ENCODE measurements around the gene TCF19.

The TCF19 gene

DNA sequence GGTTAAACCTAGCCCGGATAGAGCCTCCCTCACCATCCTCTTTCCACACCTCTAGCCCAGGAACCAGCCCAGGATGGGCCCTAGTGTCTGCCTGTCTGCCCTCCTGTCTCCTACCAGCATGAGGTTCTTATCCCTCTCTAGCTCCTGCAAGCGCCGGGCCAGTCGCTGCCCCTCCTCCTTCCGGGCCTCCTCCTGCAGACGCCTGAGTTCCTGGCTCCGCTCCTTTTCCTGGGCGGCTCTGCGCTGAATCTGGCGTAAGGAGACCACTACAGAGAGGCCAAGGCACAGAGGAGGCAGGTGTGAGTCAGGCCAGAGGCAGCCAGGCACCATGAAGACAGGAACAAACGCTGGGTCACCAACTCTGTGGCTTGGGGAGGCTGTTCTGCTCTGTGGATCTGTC, 15.2 kb upstream of the TCF19 start:
- FAIRE-seq (no peak), DNase-seq (ENCODE audit: insufficient read length, low spot score) (no peak)
- no peak for TF ChIP-seq TAF1 (IDR thresholded peaks at IDR 0.05; ENCODE audit: low read depth, low read length)
- TF ChIP-seq POLR2AphosphoS5 (IDR thresholded peaks at IDR 0.05; ENCODE audit: low read depth, low read length) = no peak
- TF ChIP-seq POLR2A (IDR thresholded peaks at IDR 0.05; ENCODE audit: low read depth, low read length) = no peak
- TF ChIP-seq POU2F2 (IDR thresholded peaks at IDR 0.05; ENCODE audit: low read depth, low read length) = no peak
- no peak for TF ChIP-seq SPI1 (IDR thresholded peaks at IDR 0.05; ENCODE audit: low read depth, low read length)
- no peak for TF ChIP-seq PAX5 (IDR thresholded peaks at IDR 0.05; ENCODE audit: insufficient read depth, low read length, severe bottlenecking)

- TF ChIP-seq SPI1 (IDR thresholded peaks at IDR 0.05; ENCODE audit: low read depth, low read length) (no peak), POU2F2 (IDR thresholded peaks at IDR 0.05; ENCODE audit: low read depth, low read length) (no peak), TAF1 (IDR thresholded peaks at IDR 0.05; ENCODE audit: low read depth, low read length) (no peak), POLR2AphosphoS5 (IDR thresholded peaks at IDR 0.05; ENCODE audit: low read depth, low read length) (no peak), POLR2A (IDR thresholded peaks at IDR 0.05; ENCODE audit: low read depth, low read length) (no peak), PAX5 (IDR thresholded peaks at IDR 0.05; ENCODE audit: insufficient read depth, low read length, severe bottlenecking) (no peak)
- DNase-seq (ENCODE audit: insufficient read length, low spot score) (no peak), FAIRE-seq (no peak)
These were observed 14.0 kb upstream of the TCF19 start for GRCh38 chr6:31144296-31144969.

- no peak for DNase-seq (ENCODE audit: insufficient read length, low spot score)
- no peak for FAIRE-seq
- no peak for TF ChIP-seq TAF1 (IDR thresholded peaks at IDR 0.05; ENCODE audit: low read depth, low read length)
- TF ChIP-seq POLR2A (IDR thresholded peaks at IDR 0.05; ENCODE audit: low read depth, low read length) = no peak
- no peak for TF ChIP-seq POLR2AphosphoS5 (IDR thresholded peaks at IDR 0.05; ENCODE audit: low read depth, low read length)
- TF ChIP-seq POU2F2 (IDR thresholded peaks at IDR 0.05; ENCODE audit: low read depth, low read length) = no peak
- TF ChIP-seq PAX5 (IDR thresholded peaks at IDR 0.05; ENCODE audit: insufficient read depth, low read length, severe bottlenecking) = no peak
- TF ChIP-seq SPI1 (IDR thresholded peaks at IDR 0.05; ENCODE audit: low read depth, low read length) = no peak
These were observed 13.4 kb upstream of the TCF19 start for GRCh38 chr6:31144970-31145340.

DNA sequence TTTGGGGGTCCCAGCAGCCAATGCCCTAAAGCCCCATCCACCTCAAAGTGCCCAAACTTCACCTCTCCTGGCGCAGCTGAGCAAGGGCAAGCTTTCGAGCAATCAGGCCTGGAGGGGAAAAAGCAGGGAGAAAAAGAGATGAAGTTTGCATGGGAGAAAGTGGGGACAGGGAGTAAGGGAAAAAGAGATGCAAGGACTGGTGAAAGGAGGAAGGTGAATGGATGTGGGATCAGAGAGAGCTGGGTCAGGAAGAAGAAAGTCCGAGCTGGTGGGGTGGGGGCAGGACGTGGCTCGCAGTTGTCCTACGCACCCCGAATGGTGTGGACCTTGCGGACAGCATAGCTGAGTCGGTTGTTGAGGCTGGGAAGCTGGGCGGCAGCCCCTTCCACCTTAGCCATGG, 13.0 kb upstream of the TCF19 start:
- FAIRE-seq (no peak), DNase-seq (ENCODE audit: insufficient read length, low spot score) (no peak)
- TF ChIP-seq PAX5 (IDR thresholded peaks at IDR 0.05; ENCODE audit: insufficient read depth, low read length, severe bottlenecking) = no peak
- no peak for TF ChIP-seq POLR2A (IDR thresholded peaks at IDR 0.05; ENCODE audit: low read depth, low read length)
- no peak for TF ChIP-seq TAF1 (IDR thresholded peaks at IDR 0.05; ENCODE audit: low read depth, low read length)
- TF ChIP-seq SPI1 (IDR thresholded peaks at IDR 0.05; ENCODE audit: low read depth, low read length) = no peak

DNA sequence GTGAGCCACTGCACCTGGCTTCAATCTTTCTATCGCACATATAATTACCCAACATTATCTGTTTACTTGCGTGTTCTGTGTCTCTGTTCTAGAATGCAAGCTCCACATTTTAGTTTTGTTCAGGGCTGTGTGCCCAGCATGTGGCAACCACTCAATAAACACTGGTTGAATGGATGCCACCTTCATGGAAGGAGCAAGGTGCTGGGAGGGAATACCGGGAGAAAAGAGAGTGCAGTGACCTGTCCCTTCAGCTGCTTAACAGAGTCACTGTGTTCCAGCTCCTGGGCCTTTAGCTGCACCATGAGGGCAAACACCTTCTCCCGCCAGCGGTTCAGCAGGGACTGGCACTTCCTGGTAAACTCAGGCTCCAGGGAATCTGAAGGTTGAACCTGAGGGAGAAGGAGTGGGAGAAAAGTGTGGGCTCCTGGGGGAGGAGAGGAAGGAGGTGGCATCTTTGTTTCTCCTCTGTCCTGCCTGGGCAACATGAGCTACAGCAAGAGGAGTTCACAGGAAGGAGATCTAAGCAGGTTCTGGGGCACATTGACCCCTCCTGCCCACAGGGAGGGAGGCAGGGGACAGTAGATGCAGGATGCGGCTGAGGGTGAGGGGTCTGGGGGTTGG, 8.5 kb upstream of the TCF19 start:
- DNase-seq (ENCODE audit: insufficient read length, low spot score) = no peak
- no peak for FAIRE-seq
- no peak for TF ChIP-seq POLR2A (IDR thresholded peaks at IDR 0.05; ENCODE audit: low read depth, low read length)
- TF ChIP-seq PAX5 (IDR thresholded peaks at IDR 0.05; ENCODE audit: insufficient read depth, low read length, severe bottlenecking) = no peak
- no peak for TF ChIP-seq SPI1 (IDR thresholded peaks at IDR 0.05; ENCODE audit: low read depth, low read length)
- TF ChIP-seq POLR2AphosphoS5 (IDR thresholded peaks at IDR 0.05; ENCODE audit: low read depth, low read length) = no peak
- no peak for TF ChIP-seq TAF1 (IDR thresholded peaks at IDR 0.05; ENCODE audit: low read depth, low read length)
- no peak for TF ChIP-seq POU2F2 (IDR thresholded peaks at IDR 0.05; ENCODE audit: low read depth, low read length)

DNA sequence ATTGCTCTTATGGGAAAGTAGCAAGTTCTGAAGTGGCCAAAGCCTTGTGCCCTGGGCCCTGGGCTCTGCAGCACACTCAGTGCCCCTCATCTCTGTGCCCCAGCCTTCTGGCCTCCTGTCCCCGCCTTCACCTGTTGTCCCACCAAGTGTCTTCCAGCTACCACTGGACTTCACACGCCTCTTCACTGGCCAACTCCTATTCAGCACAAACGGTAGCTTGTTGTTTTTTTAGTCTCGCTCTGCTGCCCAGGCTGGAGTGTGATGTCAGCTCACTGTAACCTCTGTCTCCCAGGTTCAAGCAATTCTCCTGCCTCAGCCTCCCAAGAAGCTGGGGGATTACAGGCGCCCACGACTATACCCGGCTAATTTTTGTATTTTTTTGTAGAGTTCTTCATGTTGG, 5.6 kb upstream of the TCF19 start:
- DNase-seq (ENCODE audit: insufficient read length, low spot score) (no peak), FAIRE-seq (no peak)
- TF ChIP-seq POLR2A (IDR thresholded peaks at IDR 0.05; ENCODE audit: low read depth, low read length) (no peak), PAX5 (IDR thresholded peaks at IDR 0.05; ENCODE audit: insufficient read depth, low read length, severe bottlenecking) (no peak), POU2F2 (IDR thresholded peaks at IDR 0.05; ENCODE audit: low read depth, low read length) (no peak), SPI1 (IDR thresholded peaks at IDR 0.05; ENCODE audit: low read depth, low read length) (no peak), TAF1 (IDR thresholded peaks at IDR 0.05; ENCODE audit: low read depth, low read length) (no peak), POLR2AphosphoS5 (IDR thresholded peaks at IDR 0.05; ENCODE audit: low read depth, low read length) (no peak)

- DNase-seq (ENCODE audit: insufficient read length, low spot score) (no peak), FAIRE-seq (no peak)
- no peak for TF ChIP-seq POLR2A (IDR thresholded peaks at IDR 0.05; ENCODE audit: low read depth, low read length)
- no peak for TF ChIP-seq SPI1 (IDR thresholded peaks at IDR 0.05; ENCODE audit: low read depth, low read length)
- TF ChIP-seq TAF1 (IDR thresholded peaks at IDR 0.05; ENCODE audit: low read depth, low read length) = no peak
These were observed 4.0 kb upstream of the TCF19 start for GRCh38 chr6:31154436-31154835.

DNA sequence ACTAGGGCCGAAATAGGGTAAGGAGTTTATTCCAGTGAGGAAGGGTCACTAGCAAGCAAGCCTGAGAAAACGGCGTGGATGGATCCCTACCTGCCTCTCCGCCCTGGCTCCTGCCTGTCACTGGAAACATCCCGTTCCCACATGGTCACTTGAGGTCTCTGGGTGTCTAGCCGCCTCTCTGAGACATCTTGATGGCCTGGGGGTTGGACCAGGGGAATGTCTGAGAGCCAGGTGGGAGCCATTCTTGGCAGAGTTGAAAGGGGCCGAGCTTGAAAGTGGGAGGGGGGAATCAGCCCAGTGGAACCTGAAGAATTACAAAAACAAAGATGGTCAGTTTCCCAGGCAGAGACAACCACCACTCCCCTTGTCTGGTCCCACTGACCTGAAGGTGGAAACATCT, 1.7 kb upstream of the TCF19 start:
- FAIRE-seq = no peak
- TF ChIP-seq PAX5 (IDR thresholded peaks at IDR 0.05; ENCODE audit: insufficient read depth, low read length, severe bottlenecking) (no peak), POLR2AphosphoS5 (IDR thresholded peaks at IDR 0.05; ENCODE audit: low read depth, low read length) (no peak), POU2F2 (IDR thresholded peaks at IDR 0.05; ENCODE audit: low read depth, low read length) (no peak), POLR2A (IDR thresholded peaks at IDR 0.05; ENCODE audit: low read depth, low read length) (no peak), TAF1 (IDR thresholded peaks at IDR 0.05; ENCODE audit: low read depth, low read length) (no peak), SPI1 (IDR thresholded peaks at IDR 0.05; ENCODE audit: low read depth, low read length) (no peak)
- DNase-seq (ENCODE audit: insufficient read length, low spot score) = no peak

DNA sequence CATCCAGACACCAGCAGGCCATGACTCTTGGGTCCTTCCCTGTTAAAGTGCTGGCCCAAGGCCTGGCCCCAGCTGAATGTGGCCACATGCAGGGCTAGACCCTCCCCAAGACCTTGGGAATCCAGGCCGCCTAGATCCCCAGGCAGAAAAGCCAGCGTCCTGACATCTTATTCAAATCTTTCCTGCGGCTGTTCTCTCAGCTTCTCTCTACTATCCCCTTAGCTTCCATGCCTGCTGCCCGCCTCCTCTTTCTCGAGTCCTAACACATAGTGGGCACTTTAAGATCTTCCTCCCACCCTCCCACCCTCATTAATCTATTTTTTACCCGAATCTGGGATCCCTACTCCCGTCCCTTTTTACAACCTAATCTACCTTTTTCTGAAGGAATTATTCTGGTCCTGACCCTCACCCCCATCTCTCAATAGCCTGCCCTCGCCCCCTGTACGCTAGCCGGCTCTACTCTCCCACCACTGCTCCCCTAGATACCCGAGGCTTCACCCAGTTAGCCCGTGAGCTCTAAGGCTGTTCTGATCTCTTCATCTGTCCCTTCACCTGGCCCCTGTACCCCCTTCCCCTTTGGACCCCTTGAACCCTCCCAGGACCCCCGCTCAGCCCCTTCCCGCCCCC, 763 bp upstream of the TCF19 start, which contains the start of gene CCHCR1:
Gene CCHCR1 (minus strand): TSS at position 290 of the 627 bp plus-strand sequence. CDS start 202 bp downstream, at position 88.
- TF ChIP-seq TAF1 (IDR thresholded peaks at IDR 0.05; ENCODE audit: low read depth, low read length) (no peak), POLR2AphosphoS5 (IDR thresholded peaks at IDR 0.05; ENCODE audit: low read depth, low read length) (no peak), PAX5 (IDR thresholded peaks at IDR 0.05; ENCODE audit: insufficient read depth, low read length, severe bottlenecking) (no peak), POLR2A (IDR thresholded peaks at IDR 0.05; ENCODE audit: low read depth, low read length) (no peak), POU2F2 (IDR thresholded peaks at IDR 0.05; ENCODE audit: low read depth, low read length) (no peak), SPI1 (IDR thresholded peaks at IDR 0.05; ENCODE audit: low read depth, low read length) (no peak)
- FAIRE-seq (no peak), DNase-seq (ENCODE audit: insufficient read length, low spot score) (no peak)

All from GM12891 (cell line).